ENCODE data around the gene CDR2.

The CDR2 gene

DNA sequence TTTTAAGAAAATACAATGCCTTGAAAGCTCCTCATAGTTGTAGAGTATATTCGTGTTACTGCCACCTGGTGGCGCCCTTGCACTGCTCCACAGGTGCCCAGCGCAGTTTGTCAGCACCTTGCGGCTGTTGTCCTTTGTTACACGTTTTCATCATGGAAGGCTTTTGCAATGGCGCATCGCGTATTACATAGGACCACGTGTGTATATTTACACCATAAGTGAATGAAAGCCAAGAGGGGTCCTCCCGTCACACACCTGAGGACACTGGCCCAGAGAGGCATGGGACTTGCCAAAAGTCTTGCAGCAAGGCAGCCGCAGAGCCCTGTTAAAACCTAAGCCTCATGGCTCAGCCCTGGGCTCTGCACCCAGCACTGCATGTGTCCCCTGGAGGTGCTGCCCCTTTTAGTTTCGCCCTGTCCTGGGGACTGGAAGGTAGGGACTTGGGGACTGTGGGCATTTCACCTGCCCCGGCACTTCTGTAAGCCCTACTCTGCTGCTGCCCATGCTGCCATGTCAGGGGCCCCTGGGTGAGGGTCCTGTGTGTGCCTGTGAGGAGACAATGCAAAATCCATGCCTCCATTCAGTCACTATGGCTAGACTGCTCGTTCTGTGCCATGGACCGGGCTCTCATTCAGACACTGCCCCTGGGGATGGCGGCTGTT lies 52.9 kb downstream of the CDR2 start:
- H3K9ac ChIP-seq (ENCODE audit: low read depth in 1 of 2, low read length in 2 of 2): no peak overlapping the region
- peaks cover 51 to 57% of the 10 kb centered on the region in 2 donors for H3K36me3 ChIP-seq (ENCODE audit: control insufficient read depth in 2 of 2, insufficient read depth in 2 of 2, low read length in 2 of 2)
- H3K4me3 ChIP-seq (ENCODE audit: low read length in 2 of 2): no peak overlapping the region
- no peaks in the 10 kb centered on the region for H3K9me3 ChIP-seq (ENCODE audit: control insufficient read depth in 2 of 2, low read length in 2 of 2)
- no peak overlapping the region for H3K27ac ChIP-seq (ENCODE audit: low read depth in 2 of 2, low read length in 2 of 2)
- no peaks in the 10 kb centered on the region for H3K27me3 ChIP-seq (ENCODE audit: control insufficient read depth in 2 of 2, insufficient read depth in 2 of 2, low read length in 2 of 2)
- peaks cover 0 to 2% of the 10 kb centered on the region in 2 donors for H3K4me1 ChIP-seq (ENCODE audit: control insufficient read depth in 2 of 2, insufficient read depth in 2 of 2, low read length in 2 of 2)

DNA sequence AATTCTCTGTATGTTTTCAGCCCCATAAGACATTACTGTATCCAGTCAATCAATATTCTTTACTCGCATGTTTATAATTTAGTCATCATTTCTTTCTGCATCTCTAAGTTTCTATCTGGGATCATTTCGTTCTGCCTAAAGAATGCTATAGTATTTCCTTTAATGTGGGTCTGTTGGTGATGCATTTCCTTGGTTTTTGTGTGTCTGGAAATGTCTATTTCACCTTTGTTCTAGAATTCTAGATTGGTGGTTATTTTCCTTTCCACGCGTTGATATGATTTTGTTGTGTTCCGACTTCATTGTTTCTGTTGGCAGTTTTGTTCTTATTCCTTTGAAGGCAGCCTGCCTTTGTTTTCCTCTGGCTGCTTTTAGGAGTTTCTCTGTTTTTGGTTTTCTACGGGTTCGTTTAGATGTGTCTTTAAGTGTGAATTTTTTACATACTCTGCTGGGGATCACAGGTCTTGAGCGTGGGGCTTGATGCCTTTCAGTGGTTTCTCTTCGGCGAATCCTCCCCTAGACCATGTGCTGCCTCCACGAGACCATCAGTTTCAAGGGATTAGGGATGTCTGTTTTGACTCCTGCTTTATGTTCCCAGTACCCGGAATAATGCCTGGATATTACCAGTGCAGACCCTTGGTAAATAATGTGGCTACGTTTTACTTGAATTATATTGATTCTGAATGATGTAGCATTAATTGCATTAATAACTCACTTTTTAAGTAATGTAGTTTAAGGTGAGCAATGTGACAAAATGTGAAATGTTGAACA lies 53.7 kb downstream of the CDR2 start:
- Histone ChIP-seq H3K4me3 (ENCODE audit: low read length in 2 of 2) (no peak overlapping the region), H3K27me3 (ENCODE audit: control insufficient read depth in 2 of 2, insufficient read depth in 2 of 2, low read length in 2 of 2) (no peaks in the 10 kb centered on the region), H3K9ac (ENCODE audit: low read depth in 1 of 2, low read length in 2 of 2) (no peak overlapping the region), H3K4me1 (ENCODE audit: control insufficient read depth in 2 of 2, insufficient read depth in 2 of 2, low read length in 2 of 2) (peaks cover 0 to 2% of the 10 kb centered on the region in 2 donors), H3K36me3 (ENCODE audit: control insufficient read depth in 2 of 2, insufficient read depth in 2 of 2, low read length in 2 of 2) (peaks cover 54 to 64% of the 10 kb centered on the region in 2 donors), H3K9me3 (ENCODE audit: control insufficient read depth in 2 of 2, low read length in 2 of 2) (no peaks in the 10 kb centered on the region), H3K27ac (ENCODE audit: low read depth in 2 of 2, low read length in 2 of 2) (no peak overlapping the region)

DNA sequence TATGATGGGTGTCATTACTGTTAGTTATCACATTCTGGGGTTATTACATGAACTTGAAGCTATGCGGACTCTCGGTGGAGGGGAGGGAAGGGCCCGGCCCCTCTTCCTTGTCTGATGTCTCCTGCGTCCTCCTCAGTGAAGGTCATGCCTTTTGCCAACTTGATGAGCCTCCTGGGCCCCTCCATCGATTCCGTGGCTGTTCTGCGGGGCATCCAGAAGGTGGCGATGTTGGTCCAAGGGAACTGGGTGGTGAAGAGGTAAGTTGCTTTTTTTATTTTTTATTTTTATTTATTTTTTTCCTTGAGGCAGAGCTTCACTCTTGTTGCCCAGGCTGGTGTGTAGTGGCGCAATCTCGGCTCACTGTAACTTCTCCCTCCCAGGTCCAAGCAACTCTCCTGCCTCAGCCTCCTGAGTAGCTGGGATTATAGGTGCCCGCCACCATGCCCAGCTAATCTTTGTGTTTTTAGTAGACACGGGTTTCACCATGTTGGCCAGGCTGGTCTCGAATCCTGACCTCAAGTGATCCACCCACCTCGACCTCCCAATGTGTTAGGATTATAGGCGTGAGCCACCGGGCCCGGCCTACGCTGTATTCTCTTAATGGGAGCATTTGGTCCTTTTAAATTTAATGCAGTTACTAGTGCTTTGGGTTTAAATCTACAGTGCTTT lies 55.6 kb downstream of the CDR2 start:
- peaks cover 52 to 66% of the 10 kb centered on the region in 2 donors for H3K36me3 ChIP-seq (ENCODE audit: control insufficient read depth in 2 of 2, insufficient read depth in 2 of 2, low read length in 2 of 2)
- peaks cover 0 to 2% of the 10 kb centered on the region in 2 donors for H3K4me1 ChIP-seq (ENCODE audit: control insufficient read depth in 2 of 2, insufficient read depth in 2 of 2, low read length in 2 of 2)
- no peak overlapping the region for H3K27ac ChIP-seq (ENCODE audit: low read depth in 2 of 2, low read length in 2 of 2)
- H3K4me3 ChIP-seq (ENCODE audit: low read length in 2 of 2): no peak overlapping the region
- H3K9ac ChIP-seq (ENCODE audit: low read depth in 1 of 2, low read length in 2 of 2): no peak overlapping the region
- H3K27me3 ChIP-seq (ENCODE audit: control insufficient read depth in 2 of 2, insufficient read depth in 2 of 2, low read length in 2 of 2): no peaks in the 10 kb centered on the region
- H3K9me3 ChIP-seq (ENCODE audit: control insufficient read depth in 2 of 2, low read length in 2 of 2): no peaks in the 10 kb centered on the region

DNA sequence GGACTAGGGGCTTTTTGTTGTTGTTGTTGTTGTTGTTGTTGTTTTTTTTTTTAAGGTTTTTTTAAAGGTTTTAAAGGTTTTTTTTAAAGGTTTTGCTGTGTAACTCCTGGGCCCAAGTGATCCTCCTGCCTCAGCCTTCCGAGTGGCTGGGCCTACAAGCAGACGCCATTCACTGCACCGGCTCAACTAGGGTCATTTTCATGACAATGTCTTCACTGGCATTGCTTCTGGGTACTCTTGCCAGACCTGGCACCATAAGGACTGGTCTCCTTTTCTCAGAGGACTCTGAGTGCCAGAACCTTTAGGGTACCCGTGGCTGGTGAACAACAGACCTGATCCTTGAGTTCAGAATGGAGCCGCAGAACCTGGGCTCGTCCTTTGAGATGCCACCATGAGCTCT lies 56.8 kb downstream of the CDR2 start:
- Histone ChIP-seq H3K9me3 (ENCODE audit: control insufficient read depth in 2 of 2, low read length in 2 of 2) (no peaks in the 10 kb centered on the region), H3K9ac (ENCODE audit: low read depth in 1 of 2, low read length in 2 of 2) (no peak overlapping the region), H3K27me3 (ENCODE audit: control insufficient read depth in 2 of 2, insufficient read depth in 2 of 2, low read length in 2 of 2) (no peaks in the 10 kb centered on the region), H3K4me1 (ENCODE audit: control insufficient read depth in 2 of 2, insufficient read depth in 2 of 2, low read length in 2 of 2) (peaks cover 0 to 2% of the 10 kb centered on the region in 2 donors), H3K4me3 (ENCODE audit: low read length in 2 of 2) (no peak overlapping the region), H3K36me3 (ENCODE audit: control insufficient read depth in 2 of 2, insufficient read depth in 2 of 2, low read length in 2 of 2) (peaks cover 56 to 68% of the 10 kb centered on the region in 2 donors), H3K27ac (ENCODE audit: low read depth in 2 of 2, low read length in 2 of 2) (no peak overlapping the region)

DNA sequence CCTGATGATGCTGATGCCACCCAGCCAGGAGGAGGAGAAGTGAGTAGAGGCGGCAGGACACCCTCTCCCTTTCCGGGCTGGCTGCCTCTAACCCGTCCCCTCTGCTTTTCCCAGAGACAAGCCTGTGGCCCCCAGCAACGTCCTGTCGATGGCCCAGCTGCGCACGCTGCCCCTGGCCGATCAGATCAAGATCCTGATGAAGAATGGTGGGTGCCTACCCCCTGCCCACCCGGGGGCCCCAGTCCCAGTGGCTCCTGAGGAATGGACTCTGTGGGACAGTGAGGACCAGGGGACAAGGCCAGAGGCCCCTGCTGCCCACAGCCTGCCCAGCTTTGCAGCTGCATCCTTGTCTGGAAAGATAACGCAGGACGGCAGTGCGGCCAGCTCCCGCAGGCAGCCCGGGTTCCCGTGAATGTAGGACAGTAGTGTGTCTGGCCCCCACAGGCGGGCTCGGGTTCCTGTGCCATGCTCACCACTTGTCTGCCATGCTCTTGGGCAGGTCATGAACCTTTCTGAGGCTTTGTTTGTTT lies 57.4 kb downstream of the CDR2 start:
- Histone ChIP-seq H3K9me3 (ENCODE audit: control insufficient read depth in 2 of 2, low read length in 2 of 2) (no peaks in the 10 kb centered on the region), H3K36me3 (ENCODE audit: control insufficient read depth in 2 of 2, insufficient read depth in 2 of 2, low read length in 2 of 2) (peaks cover 52 to 66% of the 10 kb centered on the region in 2 donors), H3K9ac (ENCODE audit: low read depth in 1 of 2, low read length in 2 of 2) (no peak overlapping the region), H3K4me3 (ENCODE audit: low read length in 2 of 2) (no peak overlapping the region), H3K27ac (ENCODE audit: low read depth in 2 of 2, low read length in 2 of 2) (no peak overlapping the region), H3K27me3 (ENCODE audit: control insufficient read depth in 2 of 2, insufficient read depth in 2 of 2, low read length in 2 of 2) (no peaks in the 10 kb centered on the region), H3K4me1 (ENCODE audit: control insufficient read depth in 2 of 2, insufficient read depth in 2 of 2, low read length in 2 of 2) (peaks cover 0 to 2% of the 10 kb centered on the region in 2 donors)

DNA sequence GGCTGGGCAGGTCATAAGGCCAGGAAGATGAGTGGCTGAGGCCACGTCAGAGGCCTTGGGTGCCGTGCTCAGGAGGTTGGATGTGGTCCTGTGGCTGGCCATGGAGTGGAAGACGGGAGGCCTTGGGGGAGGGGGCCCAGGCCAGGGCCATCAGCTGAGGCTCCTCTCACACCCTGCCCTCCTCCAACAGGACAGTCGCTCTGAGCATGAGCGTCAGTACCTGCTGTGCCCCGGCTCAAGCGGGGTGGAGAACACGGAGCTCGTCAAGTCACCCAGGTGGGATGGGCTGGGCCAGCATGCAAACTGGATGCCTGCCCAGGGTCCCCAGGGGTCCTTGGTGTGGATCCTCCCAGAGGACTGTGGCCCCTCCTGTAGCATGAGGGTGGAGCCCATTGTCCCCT lies 58.0 kb downstream of the CDR2 start:
- Histone ChIP-seq H3K9me3 (ENCODE audit: control insufficient read depth in 2 of 2, low read length in 2 of 2) (no peaks in the 10 kb centered on the region), H3K9ac (ENCODE audit: low read depth in 1 of 2, low read length in 2 of 2) (no peak overlapping the region), H3K4me1 (ENCODE audit: control insufficient read depth in 2 of 2, insufficient read depth in 2 of 2, low read length in 2 of 2) (peaks cover 0 to under 1% of the 10 kb centered on the region in 2 donors), H3K36me3 (ENCODE audit: control insufficient read depth in 2 of 2, insufficient read depth in 2 of 2, low read length in 2 of 2) (peaks cover 51 to 64% of the 10 kb centered on the region in 2 donors), H3K27me3 (ENCODE audit: control insufficient read depth in 2 of 2, insufficient read depth in 2 of 2, low read length in 2 of 2) (no peaks in the 10 kb centered on the region), H3K4me3 (ENCODE audit: low read length in 2 of 2) (no peak overlapping the region), H3K27ac (ENCODE audit: low read depth in 2 of 2, low read length in 2 of 2) (no peak overlapping the region)

DNA sequence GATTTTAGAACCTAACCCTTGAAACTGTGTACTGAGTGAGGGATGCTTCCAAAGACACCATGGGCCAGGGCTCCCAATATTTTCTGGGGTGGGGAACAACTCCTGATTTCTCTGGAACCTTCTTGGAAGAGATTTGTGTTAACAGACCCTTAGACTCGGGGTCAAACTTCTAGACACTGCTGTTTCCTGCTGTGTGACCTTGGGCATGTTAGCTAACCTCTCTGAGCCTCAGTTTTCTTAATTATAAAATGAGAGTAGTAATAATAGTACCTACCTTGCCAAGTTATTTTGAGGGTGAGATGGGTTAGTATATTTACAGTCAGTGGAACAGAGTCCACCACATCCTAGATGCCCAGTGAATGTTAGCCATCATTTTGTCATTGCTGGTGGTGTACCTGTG lies 58.4 kb downstream of the CDR2 start:
- H3K9ac ChIP-seq (ENCODE audit: low read depth in 1 of 2, low read length in 2 of 2): no peak overlapping the region
- H3K9me3 ChIP-seq (ENCODE audit: control insufficient read depth in 2 of 2, low read length in 2 of 2): no peaks in the 10 kb centered on the region
- no peaks in the 10 kb centered on the region for H3K4me1 ChIP-seq (ENCODE audit: control insufficient read depth in 2 of 2, insufficient read depth in 2 of 2, low read length in 2 of 2)
- H3K4me3 ChIP-seq (ENCODE audit: low read length in 2 of 2): no peak overlapping the region
- H3K36me3 ChIP-seq (ENCODE audit: control insufficient read depth in 2 of 2, insufficient read depth in 2 of 2, low read length in 2 of 2): peaks cover 49 to 60% of the 10 kb centered on the region in 2 donors
- H3K27ac ChIP-seq (ENCODE audit: low read depth in 2 of 2, low read length in 2 of 2): no peak overlapping the region
- no peaks in the 10 kb centered on the region for H3K27me3 ChIP-seq (ENCODE audit: control insufficient read depth in 2 of 2, insufficient read depth in 2 of 2, low read length in 2 of 2)

DNA sequence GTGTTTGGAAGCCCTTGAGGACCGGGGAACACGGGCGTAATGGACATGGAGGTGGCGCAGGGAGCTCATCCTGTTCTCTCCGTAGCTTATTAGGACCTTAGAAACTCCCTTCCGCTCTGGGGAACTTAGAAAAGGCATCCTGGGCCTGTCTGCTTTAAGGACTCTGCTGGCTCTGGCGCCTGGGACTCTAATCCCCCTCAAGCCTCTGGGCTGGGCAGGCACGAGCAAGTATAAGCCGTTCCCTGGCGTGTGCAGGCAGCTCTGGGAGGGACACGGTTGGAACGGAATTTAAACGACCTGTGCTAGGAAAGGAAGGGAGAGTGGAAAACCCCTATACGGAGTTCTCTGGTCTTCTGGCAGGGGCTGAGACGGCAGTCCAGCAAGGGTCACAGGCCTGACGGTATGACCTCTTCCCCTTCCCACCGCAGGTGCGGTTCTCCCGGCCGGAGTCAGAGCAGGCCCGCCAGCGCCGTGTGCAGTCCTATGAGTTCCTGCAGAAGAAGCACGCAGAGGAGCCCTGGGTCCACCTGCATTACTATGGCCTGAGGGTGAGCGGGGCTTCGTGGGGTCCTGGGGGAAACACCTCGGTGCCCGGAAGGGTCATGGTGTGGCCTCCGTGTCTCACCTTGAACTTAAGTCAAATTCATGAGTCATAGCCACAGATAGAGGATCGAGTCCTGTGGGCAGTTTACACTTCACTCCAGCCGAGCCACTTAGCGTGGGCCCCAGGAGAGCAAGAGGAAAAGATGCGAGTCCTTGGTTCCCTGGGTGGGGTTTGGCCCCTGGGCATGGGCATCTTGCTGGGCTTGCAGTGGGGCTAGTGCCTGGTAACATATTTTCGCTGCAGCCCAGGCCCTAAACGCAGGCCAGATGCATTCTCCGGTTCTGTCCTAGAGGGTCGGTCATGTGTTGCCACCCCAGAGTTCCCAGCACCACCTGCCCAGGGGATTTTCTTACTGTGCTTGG lies 59.5 kb downstream of the CDR2 start:
- no peak overlapping the region for H3K27ac ChIP-seq (ENCODE audit: low read depth in 2 of 2, low read length in 2 of 2)
- H3K9ac ChIP-seq (ENCODE audit: low read depth in 1 of 2, low read length in 2 of 2): no peak overlapping the region
- H3K9me3 ChIP-seq (ENCODE audit: control insufficient read depth in 2 of 2, low read length in 2 of 2): no peaks in the 10 kb centered on the region
- no peaks in the 10 kb centered on the region for H3K27me3 ChIP-seq (ENCODE audit: control insufficient read depth in 2 of 2, insufficient read depth in 2 of 2, low read length in 2 of 2)
- peaks cover 48 to 60% of the 10 kb centered on the region in 2 donors for H3K36me3 ChIP-seq (ENCODE audit: control insufficient read depth in 2 of 2, insufficient read depth in 2 of 2, low read length in 2 of 2)
- H3K4me1 ChIP-seq (ENCODE audit: control insufficient read depth in 2 of 2, insufficient read depth in 2 of 2, low read length in 2 of 2): no peaks in the 10 kb centered on the region
- H3K4me3 ChIP-seq (ENCODE audit: low read length in 2 of 2): no peak overlapping the region

DNA sequence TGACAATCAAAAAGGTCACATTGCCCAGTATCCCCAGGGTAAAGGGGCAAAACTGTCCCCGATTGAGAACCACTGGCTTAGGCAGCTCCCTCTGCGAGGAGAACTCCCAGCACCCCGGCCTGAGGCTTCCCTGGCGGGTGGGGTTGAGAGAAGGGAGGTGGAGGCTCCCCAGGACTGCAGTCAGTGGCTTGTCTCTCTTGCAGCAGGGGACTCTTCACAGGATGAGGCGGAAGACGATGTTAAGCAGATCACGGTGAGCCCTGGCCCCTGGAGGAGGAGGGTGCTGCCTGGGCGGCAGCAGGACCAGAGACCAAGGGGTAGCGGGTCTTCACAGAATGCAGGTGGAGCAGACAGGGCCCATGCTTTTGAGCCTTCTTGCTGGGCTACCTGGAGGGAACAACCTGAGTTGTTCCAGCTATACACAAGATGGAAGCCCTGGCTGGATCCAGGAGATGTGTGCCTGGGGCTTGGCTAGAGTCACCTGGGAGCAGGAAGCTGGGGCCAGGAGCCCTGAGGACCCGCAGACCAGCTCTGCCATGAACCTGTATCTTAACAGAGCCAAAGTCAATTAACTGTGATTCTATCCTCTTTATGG lies 60.4 kb downstream of the CDR2 start:
- Histone ChIP-seq H3K27ac (ENCODE audit: low read depth in 2 of 2, low read length in 2 of 2) (no peak overlapping the region), H3K27me3 (ENCODE audit: control insufficient read depth in 2 of 2, insufficient read depth in 2 of 2, low read length in 2 of 2) (no peaks in the 10 kb centered on the region), H3K9me3 (ENCODE audit: control insufficient read depth in 2 of 2, low read length in 2 of 2) (no peaks in the 10 kb centered on the region), H3K4me1 (ENCODE audit: control insufficient read depth in 2 of 2, insufficient read depth in 2 of 2, low read length in 2 of 2) (no peaks in the 10 kb centered on the region), H3K36me3 (ENCODE audit: control insufficient read depth in 2 of 2, insufficient read depth in 2 of 2, low read length in 2 of 2) (peaks cover 55 to 65% of the 10 kb centered on the region in 2 donors), H3K4me3 (ENCODE audit: low read length in 2 of 2) (no peak overlapping the region), H3K9ac (ENCODE audit: low read depth in 1 of 2, low read length in 2 of 2) (no peak overlapping the region)
